HepG2 (cell line): ENCODE data around the gene CEP97. TPM values are rescaled to one million over a fixed set of nuclear protein-coding genes. Genes with fewer than 3 reads are reported as not detected.

Source experiments
- ARNT2 ChIP-seq: sonication (generic); formaldehyde crosslinking; IDR thresholded peaks from 2 replicates; pipeline ENCODE4 v1.8.0; 2022; ENCODE audit warnings: mild to moderate bottlenecking, low read depth, missing genetic modification reagents, moderate library complexity
- HNRNPK ChIP-seq: fragments of 200-400 bp; formaldehyde crosslinking; IDR thresholded peaks from 2 replicates; pipeline ENCODE4 v1.6.1; 2018; ENCODE audit warnings: low read length, low read depth, moderate library complexity, mild to moderate bottlenecking; ENCODE audit not compliant: poor library complexity, severe bottlenecking
- KDM3A ChIP-seq: IDR thresholded peaks from 2 replicates; pipeline ENCODE4 v1.6.1; 2018; ENCODE audit warnings: low read depth, missing compliant biosample characterization
- PHF21A ChIP-seq: sonication (generic); formaldehyde crosslinking; IDR thresholded peaks from 2 replicates; pipeline ENCODE4 v1.5.0; 2020; ENCODE audit warnings: mild to moderate bottlenecking, missing genetic modification reagents
- RAD51 ChIP-seq: fragments of 450-650 bp; IDR thresholded peaks from 2 replicates; pipeline ENCODE4 v1.6.1; 2016; ENCODE audit warnings: borderline replicate concordance
- ZMYM2 ChIP-seq: sonication (generic); formaldehyde crosslinking; IDR thresholded peaks from 2 replicates; pipeline ENCODE4 v1.8.0; 2022; ENCODE audit warnings: mild to moderate bottlenecking, missing genetic modification reagents
- ZNF354B ChIP-seq: sonication (generic); formaldehyde crosslinking; IDR thresholded peaks from 2 replicates; pipeline ENCODE4 v1.8.0; 2022; ENCODE audit warnings: mild to moderate bottlenecking, missing genetic modification reagents
- ZNF446 ChIP-seq: sonication (generic); formaldehyde crosslinking; IDR thresholded peaks from 2 replicates; pipeline ENCODE4 v1.5.0; 2020; ENCODE audit warnings: mild to moderate bottlenecking, missing genetic modification reagents
- ZNF766 ChIP-seq: sonication (generic); formaldehyde crosslinking; IDR thresholded peaks from 2 replicates; pipeline ENCODE4 v1.5.0; 2020; ENCODE audit warnings: missing genetic modification reagents, borderline replicate concordance
- ZNF839 ChIP-seq: sonication (generic); formaldehyde crosslinking; IDR thresholded peaks from 2 replicates; pipeline ENCODE4 v1.4.0; 2020; ENCODE audit warnings: missing genetic modification reagents, mild to moderate bottlenecking, borderline replicate concordance
- polyA plus RNA-seq, 8 experiments: library from polyadenylated mRNA; depleted of rRNA in 3 of 8; stranded (reverse) in 7 of 8; unstranded in 1 of 8; fragments of >200 nt; fragmentation: Illumina TruSeq in 4 of 8; extraction: Trizol in 4 of 8; gene quantifications; 2 replicates each; pipeline versions ENCODE4 v1.2.1 to v1.2.3, GENCODE V29; 2011 to 2016; ENCODE audit warnings: low read depth in 4 of 8, missing spikeins in 1 of 8, mixed read lengths in 1 of 8; ENCODE audit not compliant: insufficient read depth in 1 of 8
- total RNA-seq, 5 experiments: library from RNA; depleted of rRNA; stranded (reverse); fragments of >200 nt; fragmentation: Illumina TruSeq; extraction: Trizol; gene quantifications; 2 replicates each; pipeline ENCODE4 v1.2.3, GENCODE V29; 2016; ENCODE audit warnings: low read depth in 1 of 5
- TF ChIP-seq, protein P1 (sequence below): sonication (generic); formaldehyde crosslinking; conservative IDR thresholded peaks from 2 replicates; pipeline ENCODE4 v1.8.0; 2022; ENCODE audit warnings: missing genetic modification reagents
- TF ChIP-seq, protein P2 (sequence below): sonication (generic); formaldehyde crosslinking; IDR thresholded peaks from 2 replicates; pipeline ENCODE4 v1.4.0; 2020; ENCODE audit warnings: missing genetic modification reagents, borderline replicate concordance
- TF ChIP-seq, protein P3 (sequence below): sonication (generic); formaldehyde crosslinking; IDR thresholded peaks from 2 replicates; pipeline ENCODE4 v1.5.0; 2020; ENCODE audit warnings: missing genetic modification reagents
- TF ChIP-seq, protein P4 (sequence below): sonication (generic); formaldehyde crosslinking; IDR thresholded peaks from 2 replicates; pipeline ENCODE4 v1.5.0; 2020; ENCODE audit warnings: mild to moderate bottlenecking, low read depth, missing genetic modification reagents, borderline replicate concordance
- TF ChIP-seq, protein P5 (sequence below): sonication (generic); formaldehyde crosslinking; IDR thresholded peaks from 2 replicates; pipeline ENCODE4 v1.5.0; 2020; ENCODE audit warnings: mild to moderate bottlenecking, missing genetic modification reagents
- TF ChIP-seq, protein P6 (sequence below): sonication (generic); formaldehyde crosslinking; IDR thresholded peaks from 2 replicates; pipeline ENCODE4 v1.4.0; 2020; ENCODE audit warnings: mild to moderate bottlenecking, missing genetic modification reagents, borderline replicate concordance
- TF ChIP-seq, protein P7 (sequence below): sonication (generic); formaldehyde crosslinking; IDR thresholded peaks from 2 replicates; pipeline ENCODE4 v1.4.0; 2020; ENCODE audit warnings: mild to moderate bottlenecking, missing genetic modification reagents

CEP97 gene
- total and polyA plus RNA-seq, 2 of the 13 experiments (the other 11 are each of a cell fraction or from before 2014, with no cell fraction given): 0.99 to 6.5 TPM

DNA sequence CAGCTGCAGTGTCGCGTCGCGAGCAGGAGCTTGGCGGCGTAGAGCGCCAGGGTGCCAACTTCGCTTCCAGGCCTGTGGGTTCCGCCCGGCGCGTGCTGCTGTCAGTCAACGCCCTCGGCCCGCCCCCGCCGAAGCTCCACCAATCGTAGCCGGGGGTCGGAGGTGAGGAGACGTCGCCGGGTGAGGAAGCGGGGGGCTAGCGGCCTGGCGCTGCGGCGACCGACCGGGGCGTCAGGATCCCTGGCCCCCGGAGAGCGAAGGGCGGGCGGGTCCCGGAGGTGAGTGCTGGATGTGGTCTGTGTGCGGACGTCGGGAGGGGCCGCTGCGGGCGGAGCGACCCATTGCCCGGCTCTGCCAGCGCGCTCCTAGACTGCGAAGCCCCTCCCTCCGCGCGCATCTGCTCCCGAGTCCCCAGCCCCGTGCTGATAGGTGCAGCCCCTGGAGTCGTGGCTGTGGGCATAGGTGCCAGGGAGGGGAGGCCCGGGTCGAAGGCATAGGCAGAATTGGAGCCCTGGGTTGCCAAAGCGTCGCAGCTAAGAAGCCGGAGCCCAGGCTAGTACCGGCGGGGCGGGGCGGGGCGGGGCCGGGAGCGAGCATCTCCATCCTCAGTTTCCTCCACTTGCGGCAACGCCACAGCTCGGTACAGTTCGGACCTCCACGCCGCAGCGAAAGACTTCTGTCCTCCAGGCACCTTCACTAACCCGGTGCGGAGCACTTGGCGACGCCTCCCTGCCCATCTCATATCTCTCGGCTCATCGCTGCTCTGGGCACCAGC lies 54.8 kb downstream of the CEP97 start, which contains the start of gene NXPE3 (continued):
- TF ChIP-seq, protein P1, sequence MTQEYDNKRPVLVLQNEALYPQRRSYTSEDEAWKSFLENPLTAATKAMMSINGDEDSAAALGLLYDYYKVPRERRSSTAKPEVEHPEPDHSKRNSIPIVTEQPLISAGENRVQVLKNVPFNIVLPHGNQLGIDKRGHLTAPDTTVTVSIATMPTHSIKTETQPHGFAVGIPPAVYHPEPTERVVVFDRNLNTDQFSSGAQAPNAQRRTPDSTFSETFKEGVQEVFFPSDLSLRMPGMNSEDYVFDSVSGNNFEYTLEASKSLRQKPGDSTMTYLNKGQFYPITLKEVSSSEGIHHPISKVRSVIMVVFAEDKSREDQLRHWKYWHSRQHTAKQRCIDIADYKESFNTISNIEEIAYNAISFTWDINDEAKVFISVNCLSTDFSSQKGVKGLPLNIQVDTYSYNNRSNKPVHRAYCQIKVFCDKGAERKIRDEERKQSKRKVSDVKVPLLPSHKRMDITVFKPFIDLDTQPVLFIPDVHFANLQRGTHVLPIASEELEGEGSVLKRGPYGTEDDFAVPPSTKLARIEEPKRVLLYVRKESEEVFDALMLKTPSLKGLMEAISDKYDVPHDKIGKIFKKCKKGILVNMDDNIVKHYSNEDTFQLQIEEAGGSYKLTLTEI (CRISPR knock-in tag): no peak
- TF ChIP-seq HNRNPK (no peak), ZNF354B (peak; percentile 98), ARNT2 (peak; percentile 69), PHF21A (CRISPR knock-in tag) (0 out of 2 replicates have a peak, but pooled peaks have one; percentile 49), RAD51 (no peak), KDM3A (0 out of 2 replicates have a peak, but pooled peaks have one; percentile 83), ZNF839 (CRISPR knock-in tag) (no peak), ZNF446 (peak; percentile 68; the same call in 1 of the 2 replicates), ZNF766 (CRISPR knock-in tag) (peak; percentile 63; the same call in 1 of the 2 replicates), ZMYM2 (CRISPR knock-in tag) (no peak)
- TF ChIP-seq, protein P2, sequence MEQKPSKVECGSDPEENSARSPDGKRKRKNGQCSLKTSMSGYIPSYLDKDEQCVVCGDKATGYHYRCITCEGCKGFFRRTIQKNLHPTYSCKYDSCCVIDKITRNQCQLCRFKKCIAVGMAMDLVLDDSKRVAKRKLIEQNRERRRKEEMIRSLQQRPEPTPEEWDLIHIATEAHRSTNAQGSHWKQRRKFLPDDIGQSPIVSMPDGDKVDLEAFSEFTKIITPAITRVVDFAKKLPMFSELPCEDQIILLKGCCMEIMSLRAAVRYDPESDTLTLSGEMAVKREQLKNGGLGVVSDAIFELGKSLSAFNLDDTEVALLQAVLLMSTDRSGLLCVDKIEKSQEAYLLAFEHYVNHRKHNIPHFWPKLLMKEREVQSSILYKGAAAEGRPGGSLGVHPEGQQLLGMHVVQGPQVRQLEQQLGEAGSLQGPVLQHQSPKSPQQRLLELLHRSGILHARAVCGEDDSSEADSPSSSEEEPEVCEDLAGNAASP: no peak; the same call in 1 of the 2 replicates
- TF ChIP-seq, protein P3, sequence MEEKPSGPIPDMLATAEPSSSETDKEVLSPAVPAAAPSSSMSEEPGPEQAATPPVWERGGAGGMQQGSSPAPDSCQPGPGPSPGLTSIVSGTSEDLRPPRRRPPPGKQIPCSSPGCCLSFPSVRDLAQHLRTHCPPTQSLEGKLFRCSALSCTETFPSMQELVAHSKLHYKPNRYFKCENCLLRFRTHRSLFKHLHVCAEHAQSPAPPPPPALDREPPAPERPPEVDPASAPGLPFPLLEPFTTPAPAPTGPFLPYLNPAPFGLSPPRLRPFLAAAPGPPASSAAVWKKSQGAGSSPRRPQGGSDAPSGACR: no peak
- TF ChIP-seq, protein P4, sequence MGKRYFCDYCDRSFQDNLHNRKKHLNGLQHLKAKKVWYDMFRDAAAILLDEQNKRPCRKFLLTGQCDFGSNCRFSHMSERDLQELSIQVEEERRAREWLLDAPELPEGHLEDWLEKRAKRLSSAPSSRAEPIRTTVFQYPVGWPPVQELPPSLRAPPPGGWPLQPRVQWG: no peak
- TF ChIP-seq, protein P5, sequence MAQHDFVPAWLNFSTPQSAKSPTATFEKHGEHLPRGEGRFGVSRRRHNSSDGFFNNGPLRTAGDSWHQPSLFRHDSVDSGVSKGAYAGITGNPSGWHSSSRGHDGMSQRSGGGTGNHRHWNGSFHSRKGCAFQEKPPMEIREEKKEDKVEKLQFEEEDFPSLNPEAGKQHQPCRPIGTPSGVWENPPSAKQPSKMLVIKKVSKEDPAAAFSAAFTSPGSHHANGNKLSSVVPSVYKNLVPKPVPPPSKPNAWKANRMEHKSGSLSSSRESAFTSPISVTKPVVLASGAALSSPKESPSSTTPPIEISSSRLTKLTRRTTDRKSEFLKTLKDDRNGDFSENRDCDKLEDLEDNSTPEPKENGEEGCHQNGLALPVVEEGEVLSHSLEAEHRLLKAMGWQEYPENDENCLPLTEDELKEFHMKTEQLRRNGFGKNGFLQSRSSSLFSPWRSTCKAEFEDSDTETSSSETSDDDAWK (CRISPR knock-in tag): no peak
- TF ChIP-seq, protein P6, sequence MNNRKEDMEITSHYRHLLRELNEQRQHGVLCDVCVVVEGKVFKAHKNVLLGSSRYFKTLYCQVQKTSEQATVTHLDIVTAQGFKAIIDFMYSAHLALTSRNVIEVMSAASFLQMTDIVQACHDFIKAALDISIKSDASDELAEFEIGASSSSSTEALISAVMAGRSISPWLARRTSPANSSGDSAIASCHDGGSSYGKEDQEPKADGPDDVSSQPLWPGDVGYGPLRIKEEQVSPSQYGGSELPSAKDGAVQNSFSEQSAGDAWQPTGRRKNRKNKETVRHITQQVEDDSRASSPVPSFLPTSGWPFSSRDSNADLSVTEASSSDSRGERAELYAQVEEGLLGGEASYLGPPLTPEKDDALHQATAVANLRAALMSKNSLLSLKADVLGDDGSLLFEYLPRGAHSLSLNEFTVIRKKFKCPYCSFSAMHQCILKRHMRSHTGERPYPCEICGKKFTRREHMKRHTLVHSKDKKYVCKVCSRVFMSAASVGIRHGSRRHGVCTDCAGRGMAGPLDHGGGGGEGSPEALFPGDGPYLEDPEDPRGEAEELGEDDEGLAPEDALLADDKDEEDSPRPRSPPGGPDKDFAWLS: no peak
- TF ChIP-seq, protein P7, sequence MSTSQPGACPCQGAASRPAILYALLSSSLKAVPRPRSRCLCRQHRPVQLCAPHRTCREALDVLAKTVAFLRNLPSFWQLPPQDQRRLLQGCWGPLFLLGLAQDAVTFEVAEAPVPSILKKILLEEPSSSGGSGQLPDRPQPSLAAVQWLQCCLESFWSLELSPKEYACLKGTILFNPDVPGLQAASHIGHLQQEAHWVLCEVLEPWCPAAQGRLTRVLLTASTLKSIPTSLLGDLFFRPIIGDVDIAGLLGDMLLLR (CRISPR knock-in tag): peak; percentile 67; the same call in 1 of the 2 replicates
